ENCODE results near the gene PGAM5. TPM values are rescaled to one million over a fixed set of nuclear protein-coding genes. Genes with fewer than 3 reads are reported as not detected.

Gene PGAM5
- total and polyA plus RNA-seq, 2 of the 13 experiments (the other 11 are each of a cell fraction or from before 2014, with no cell fraction given): 18.0 to 77.9 TPM

- TF ChIP-seq ZBTB4 (CRISPR knock-in tag; IDR thresholded peaks at IDR 0.05; ENCODE audit: borderline replicate concordance): no peak
- no peak for TF ChIP-seq PRDM10 (CRISPR knock-in tag; IDR thresholded peaks at IDR 0.05; ENCODE audit: low read depth)
- TF ChIP-seq RXRB (CRISPR knock-in tag; IDR thresholded peaks at IDR 0.05; ENCODE audit: borderline replicate concordance): no peak
- TF ChIP-seq ZNF281 (CRISPR knock-in tag; IDR thresholded peaks at IDR 0.05; ENCODE audit: borderline replicate concordance): no peak
- no peak for TF ChIP-seq ZNF543 (CRISPR knock-in tag; IDR thresholded peaks at IDR 0.05)
- TF ChIP-seq PHB2 (IDR thresholded peaks at IDR 0.05; ENCODE audit: partially characterized antibody): no peak
- no peak for TF ChIP-seq ZNF331 (CRISPR knock-in tag; IDR thresholded peaks at IDR 0.05)
- no peak for TF ChIP-seq MYNN (CRISPR knock-in tag; IDR thresholded peaks at IDR 0.05; ENCODE audit: low read depth)
- TF ChIP-seq ZFP90 (CRISPR knock-in tag; IDR thresholded peaks at IDR 0.05; ENCODE audit: borderline replicate concordance): no peak
These were observed 31.0 kb downstream of the PGAM5 start (continued) for GRCh38 chr12:132741620-132742019.
